Hematopoietic multipotent progenitor cell treated with erythropoietin and hydrocortisone succinate and interleukin-3 and kit ligand, for 15 days (in vitro differentiated cells): ENCODE results near the gene TMEM63C.
"Not testable (repeated sequence)": the region's sequence is repeated elsewhere in the genome, so short reads cannot be mapped to it uniquely, and the experiment has no call there.

ENCODE experiments used
- DNase-seq: peaks from one replicate; pipeline ENCODE4 v3.0.0-alpha.2; 2015; ENCODE audit warnings: low spot score

The TMEM63C gene

DNA sequence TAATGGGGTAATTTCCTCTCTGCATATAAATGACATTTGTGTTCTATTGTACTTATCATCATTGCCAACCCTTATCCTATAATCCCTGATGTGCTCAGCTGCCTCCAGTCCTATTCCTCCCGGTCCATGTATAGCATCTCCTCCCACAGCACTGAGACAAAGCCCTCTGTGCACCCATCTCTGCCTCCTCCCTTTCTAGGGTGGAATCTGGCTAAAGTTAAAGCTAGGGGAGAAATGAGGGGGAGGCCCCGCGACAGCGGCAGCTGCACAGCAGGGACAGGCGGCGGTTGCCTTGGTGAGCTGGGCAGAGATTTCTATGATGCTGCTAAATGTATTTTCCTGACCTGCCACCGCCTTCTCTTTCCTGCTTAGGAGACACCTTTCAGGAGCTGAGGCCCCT, 27.2 kb upstream of the TMEM63C start:
- no peak for DNase-seq

- no peak for DNase-seq
Measured at GRCh38 chr14:77155083-77155482, 26.5 kb upstream of the TMEM63C start.

GRCh38 chr14:77157740-77158139, 23.9 kb upstream of the TMEM63C start:
- DNase-seq, result no peak

- no peak for DNase-seq
Measured at GRCh38 chr14:77158175-77158881, 23.3 kb upstream of the TMEM63C start.

DNA sequence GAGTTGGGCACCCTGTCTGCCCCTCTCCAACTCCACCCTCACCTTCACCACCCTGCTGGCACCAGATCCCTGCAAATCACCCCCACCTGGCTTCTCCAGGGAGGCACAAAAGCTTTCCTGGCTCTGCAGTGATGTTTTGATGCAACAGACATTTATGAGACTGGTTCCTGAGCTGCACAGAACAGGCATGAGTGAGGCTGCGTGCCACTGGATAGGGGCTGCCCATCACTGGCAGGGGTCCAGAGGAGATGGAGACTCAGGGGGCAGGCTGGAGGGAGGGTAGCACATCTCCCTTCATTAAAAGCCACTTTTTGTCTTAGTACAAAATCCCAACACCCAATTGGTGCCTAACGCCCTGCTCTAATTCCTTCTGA, 22.7 kb upstream of the TMEM63C start:
- no peak for DNase-seq

DNA sequence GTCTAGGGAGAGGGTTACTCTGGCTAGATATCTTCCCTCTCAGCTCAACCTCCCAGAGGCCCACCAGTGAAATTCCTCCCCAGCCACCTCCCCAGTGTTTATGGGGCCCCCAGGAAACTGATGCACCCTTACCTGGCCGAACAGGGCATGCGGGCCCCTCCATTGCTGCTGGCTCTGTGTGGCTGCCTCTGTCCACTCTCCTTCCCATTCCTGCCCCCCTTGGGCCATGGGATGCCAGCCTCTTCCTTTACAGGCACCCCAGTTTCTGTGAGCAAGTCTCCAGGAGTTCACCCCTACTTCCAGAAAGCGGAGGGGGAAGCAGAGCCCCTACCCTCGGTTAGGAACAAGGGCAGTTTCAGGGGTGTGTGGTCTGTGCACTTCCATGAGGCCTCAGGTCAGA, 20.6 kb upstream of the TMEM63C start:
- no peak for DNase-seq

DNA sequence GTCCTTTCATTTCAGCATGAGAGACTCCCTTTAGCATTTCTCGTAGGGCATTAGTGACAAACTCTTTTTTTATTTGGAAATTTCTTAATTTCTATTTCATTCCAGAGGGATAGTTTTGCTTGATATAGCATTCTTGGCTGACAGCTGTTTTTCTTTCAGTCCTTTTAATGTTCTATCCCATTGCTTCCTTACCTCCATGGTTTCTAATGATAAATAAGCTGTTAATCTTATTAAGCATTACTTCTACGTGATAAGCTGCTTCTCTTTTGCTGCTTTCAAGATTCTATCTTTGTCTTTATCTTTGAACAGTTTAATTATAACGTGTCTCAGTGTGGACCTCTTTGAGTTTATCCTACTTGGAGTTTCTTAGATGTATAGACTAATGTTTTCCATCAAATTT, 11.6 kb upstream of the TMEM63C start:
- DNase-seq, result no peak

- no peak for DNase-seq
Measured at GRCh38 chr14:77172916-77173315, 8.7 kb upstream of the TMEM63C start.

DNA sequence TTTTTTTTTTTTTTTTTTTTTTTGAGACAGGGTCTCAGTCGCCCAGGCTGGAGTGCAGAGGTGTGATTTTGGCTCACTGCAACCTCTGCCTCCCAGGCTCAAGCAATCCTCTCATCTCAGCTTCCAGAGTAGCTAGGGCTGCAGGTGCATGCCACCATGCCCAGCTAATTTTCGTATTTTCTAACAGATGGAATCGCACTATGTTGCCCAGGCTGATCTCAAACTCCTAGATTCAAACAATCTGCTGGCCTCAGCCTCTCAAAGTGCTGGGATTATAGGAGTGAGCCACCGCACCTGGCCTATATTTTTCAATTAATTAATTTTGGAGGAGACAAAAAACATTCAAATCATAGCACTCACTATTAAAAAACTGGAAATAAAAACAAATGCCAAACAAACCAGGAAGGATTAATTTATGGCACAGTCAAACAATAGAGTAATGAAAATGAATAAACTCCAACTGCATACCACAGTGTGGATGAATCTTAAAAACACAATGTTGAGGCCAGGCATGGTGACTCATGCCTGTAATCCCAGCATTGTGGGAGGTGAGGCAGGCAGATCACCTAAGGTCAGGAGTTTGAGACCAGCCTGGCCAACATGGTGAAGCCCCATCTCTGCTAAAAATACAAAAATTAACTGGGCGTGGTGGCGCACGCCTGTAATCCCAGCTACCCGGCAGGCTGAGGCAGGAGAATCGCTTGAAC, 7.5 kb upstream of the TMEM63C start:
- not testable (repeated sequence) for DNase-seq

GRCh38 chr14:77175843-77176242, 5.8 kb upstream of the TMEM63C start:
- DNase-seq, result no peak

- DNase-seq, result no peak
Measured at GRCh38 chr14:77177702-77178101, 3.9 kb upstream of the TMEM63C start.

DNA sequence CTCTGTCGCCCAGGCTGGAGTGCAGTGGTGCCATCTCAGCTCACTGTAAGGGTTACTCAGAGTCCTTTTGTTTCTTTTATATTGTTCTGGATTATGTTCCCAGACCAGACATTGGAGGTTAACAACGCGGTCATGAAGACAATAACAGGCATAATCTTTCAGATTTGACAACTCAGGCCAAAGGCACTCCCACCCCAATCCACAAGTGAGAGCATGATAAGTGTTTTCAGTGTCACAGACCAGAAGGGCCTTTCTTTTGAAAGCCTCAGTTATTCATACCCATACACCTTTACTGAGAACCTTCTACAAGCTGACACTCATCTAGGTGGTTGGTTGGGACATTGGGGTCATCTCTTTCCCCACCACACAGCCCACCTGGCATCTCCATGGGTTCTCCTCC, 2.9 kb upstream of the TMEM63C start:
- DNase-seq, result no peak

DNA sequence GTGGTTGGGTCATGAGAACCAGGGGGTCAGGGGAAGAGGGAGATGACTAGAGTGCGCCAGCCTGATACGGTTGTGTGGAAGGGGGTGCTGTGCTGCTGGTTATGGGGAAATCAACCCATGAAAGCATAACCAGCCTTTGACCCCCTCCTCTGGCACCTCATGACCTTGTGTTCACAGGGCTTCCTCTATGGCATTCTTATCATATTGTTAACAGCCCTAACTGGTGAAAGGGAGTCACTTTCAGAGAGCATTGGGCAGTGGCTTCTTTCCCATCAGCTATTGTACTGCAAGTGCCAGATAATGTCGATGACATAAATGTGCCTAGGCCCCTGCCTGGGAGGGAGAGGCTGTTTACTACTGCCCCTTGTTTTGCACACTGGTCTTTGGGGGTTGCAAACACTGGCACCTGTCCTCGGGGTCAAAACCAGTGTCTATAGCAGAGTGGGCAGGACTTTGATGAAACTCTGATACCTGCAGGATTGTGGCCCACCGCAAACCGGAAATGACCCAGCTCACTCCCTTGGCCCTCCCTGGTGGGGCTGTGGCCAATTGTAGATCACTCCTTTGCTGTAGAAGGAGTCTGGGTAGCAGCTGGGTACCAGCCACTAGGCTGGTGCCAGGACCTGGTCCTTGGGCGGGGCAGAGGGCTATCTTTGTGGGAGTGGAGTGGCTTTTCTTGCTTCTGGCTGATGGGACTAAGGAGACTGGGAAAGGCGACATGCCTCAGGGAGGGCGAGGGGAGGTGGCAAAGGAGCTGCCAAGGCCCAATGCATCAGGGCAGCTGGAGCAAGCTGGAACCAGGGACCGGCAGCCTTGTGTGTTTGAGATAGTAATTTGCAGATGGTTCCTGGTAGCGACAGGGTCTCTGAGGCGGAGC, 634 bp upstream of the TMEM63C start:
- peak; percentile 36 for DNase-seq

GRCh38 chr14:77183896-77184295, 2.3 kb downstream of the TMEM63C start:
- no peak for DNase-seq

DNA sequence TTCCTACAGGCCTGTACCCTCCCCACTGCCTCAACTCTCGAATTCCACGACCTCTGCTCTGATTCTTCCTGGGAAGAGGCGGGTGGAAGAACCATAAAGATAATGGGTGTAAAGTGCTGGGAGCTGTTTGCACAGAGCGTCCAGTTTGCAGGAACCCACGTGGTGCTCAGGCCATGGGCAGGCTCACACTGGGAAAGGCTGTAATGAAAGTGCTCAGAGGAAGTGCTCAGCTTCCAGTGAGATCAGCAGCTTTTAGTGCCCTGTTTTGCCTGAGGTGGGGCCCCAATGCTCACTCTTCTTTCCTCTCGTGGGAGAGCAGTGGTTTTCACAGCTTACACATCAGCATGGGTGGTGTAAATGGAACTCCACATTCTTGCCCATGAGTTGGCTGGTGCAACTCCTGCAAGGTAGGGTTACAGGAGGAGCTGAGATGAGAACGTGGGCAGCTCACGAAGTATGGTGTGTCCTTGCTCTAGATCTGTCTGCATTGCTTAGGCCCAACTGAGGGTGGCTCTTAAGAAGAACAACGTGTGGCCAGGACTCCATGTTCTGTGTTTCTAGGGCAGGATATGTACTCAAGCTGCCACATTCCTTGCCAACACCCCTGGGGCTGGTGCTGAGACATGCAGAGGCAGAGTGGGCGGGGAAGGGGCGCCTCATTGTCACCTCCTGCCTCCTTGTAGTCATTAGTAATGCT, 2.9 kb downstream of the TMEM63C start:
- no peak for DNase-seq

DNA sequence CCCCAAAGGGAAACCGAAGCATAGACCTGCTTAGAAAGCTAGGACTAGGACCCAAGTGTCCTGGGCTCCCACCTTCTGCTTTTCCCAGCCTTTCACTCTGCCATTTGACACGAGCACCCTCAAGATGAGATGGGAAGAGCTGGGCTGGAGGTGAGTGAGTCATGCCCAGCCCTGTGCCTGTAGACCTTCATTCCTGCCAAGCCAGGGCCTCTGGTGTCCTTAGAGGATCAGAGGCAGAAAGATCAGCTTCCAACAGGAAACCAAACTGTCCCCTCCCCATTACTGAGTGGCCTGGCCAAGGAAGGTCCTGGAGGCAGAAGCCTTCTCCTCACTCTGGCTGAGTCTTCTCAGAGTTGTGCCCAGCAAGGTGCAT, 3.5 kb downstream of the TMEM63C start:
- DNase-seq, result no peak

DNA sequence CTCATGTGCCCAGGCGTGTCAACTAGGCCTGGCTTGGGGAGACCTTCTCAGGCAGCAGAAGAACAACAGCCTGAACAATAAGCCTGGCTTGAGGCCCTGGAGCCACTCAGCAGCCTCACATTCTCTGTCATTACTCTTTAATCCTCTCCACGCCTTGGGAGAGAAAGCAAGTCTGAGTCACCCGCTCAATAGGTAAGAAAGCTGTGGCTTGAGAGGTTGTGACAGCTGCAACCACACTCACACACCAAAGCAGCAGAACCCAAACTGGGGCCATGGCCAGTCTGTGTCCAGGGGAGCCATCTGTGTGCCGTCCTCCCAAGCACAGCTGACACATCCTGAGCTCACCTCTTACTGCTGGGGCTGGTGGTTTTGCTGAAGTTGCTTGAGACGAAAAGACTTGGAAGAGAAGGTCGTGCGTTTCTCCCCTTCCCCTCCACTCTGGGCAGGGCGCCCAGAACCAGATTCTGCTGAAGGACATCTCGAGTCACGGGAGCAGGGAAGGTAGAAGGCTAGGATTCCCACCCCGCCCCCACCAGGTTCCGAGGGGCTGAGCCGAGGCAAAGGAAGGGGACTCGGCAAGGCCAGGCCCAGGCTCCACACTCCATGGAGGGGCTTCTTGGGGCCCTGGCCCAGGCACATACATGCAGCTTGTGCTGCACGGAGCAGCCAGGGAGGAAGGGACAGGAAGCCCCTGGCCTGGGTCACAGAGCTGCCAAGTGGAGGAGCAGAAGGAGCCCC, 5.5 kb downstream of the TMEM63C start:
- DNase-seq, result no peak

DNA sequence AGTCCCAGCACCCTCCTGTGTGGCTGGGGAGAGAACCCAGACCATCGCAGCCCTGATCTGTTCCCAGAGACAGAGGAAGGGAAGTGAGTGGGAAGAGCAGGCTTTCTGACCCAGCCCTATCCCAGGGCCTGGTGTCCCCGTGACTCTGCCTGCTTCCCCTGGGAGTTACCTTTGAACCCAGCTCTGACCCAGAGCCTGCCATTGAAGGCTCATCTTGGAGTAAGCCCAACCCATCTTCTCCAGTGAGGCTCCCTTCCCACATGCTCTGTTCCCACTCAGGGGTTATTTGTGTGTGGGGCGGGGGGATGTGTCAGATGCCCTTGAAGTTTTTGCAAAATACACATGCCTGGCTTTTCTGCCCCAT, 6.0 kb downstream of the TMEM63C start:
- no peak for DNase-seq

DNA sequence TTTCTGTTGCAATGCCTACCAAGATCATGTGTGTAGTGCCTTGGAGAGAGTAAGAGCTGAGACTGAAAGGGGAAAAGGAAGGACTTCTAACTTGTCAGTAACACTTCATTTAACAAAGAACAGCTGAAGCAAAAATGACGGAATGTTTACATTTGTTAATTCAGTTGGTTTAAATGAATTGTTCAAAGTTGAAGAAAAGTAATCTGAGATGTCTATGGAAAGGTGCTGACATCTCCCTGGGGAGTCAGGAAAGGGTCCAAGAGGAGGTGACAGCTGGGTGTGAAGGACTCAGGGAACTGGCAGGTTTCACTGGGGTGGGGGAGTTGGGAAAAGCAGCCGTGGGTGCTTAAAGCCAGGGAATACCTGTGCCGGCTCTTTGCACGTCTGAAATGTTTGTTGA, 7.9 kb downstream of the TMEM63C start:
- no peak for DNase-seq

- no peak for DNase-seq
Measured at GRCh38 chr14:77190977-77191376, 9.4 kb downstream of the TMEM63C start.

- DNase-seq, result no peak
Measured at GRCh38 chr14:77194706-77195105, 13.1 kb downstream of the TMEM63C start.

DNA sequence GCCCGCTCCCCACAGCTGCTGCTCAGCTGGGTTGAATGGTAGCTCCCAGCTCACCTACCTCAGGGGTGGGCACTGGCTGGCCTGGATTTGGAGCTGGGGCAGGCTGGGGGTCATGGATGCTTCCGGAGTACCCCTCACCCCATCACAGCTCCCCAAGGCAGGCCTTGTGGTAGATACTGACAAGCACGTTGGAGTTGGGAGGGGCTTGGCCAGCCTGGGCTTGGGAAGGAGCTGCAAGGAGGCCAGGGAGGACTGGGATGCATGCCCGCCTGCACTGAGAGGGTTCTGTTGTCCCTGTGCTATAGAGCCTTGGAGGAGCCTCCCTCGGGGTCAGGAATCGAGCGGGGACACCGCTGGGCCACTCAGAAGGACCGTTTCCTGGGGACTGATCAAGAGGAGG, 14.2 kb downstream of the TMEM63C start:
- DNase-seq, result no peak
